HepG2 (cell line): ENCODE data around the gene PEX12.

Experiments used
- EP300 ChIP-seq, 3 experiments: sonication (generic) in 1 of 3; formaldehyde crosslinking in 1 of 3; IDR thresholded peaks; 2 replicates each; pipeline versions ENCODE4 v1.5.1 to v1.6.1; 2011 to 2020; ENCODE audit warnings: low read depth in 2 of 3, low read length in 2 of 3, borderline replicate concordance in 1 of 3, improper control_type of control experiment in 1 of 3, mild to moderate bottlenecking in 1 of 3, missing genetic modification reagents in 1 of 3, moderate library complexity in 1 of 3
- KDM5A ChIP-seq: fragments of 200-600 bp; sonication (generic); IDR thresholded peaks from 2 replicates; pipeline ENCODE4 v1.7.0; 2018; ENCODE audit warnings: antibody characterized with exemption, mild to moderate bottlenecking, low read length, borderline replicate concordance
- MAFK ChIP-seq, 2 experiments: IDR thresholded peaks in 1 of 2; conservative IDR thresholded peaks in 1 of 2; 2 replicates each; pipeline ENCODE4 v1.6.1; 2011; ENCODE audit warnings: improper control_type of control experiment in 2 of 2, low read length in 2 of 2
- MED1 ChIP-seq: sonication (generic); formaldehyde crosslinking; IDR thresholded peaks from 2 replicates; pipeline ENCODE4 v1.4.0; 2020; ENCODE audit warnings: missing genetic modification reagents
- RAD21 ChIP-seq: fragments of 450-650 bp; formaldehyde crosslinking; IDR thresholded peaks from 2 replicates; pipeline ENCODE4 v1.5.0; 2020; ENCODE audit warnings: mild to moderate bottlenecking
- ZNF777 ChIP-seq: sonication (generic); formaldehyde crosslinking; IDR thresholded peaks from 2 replicates; pipeline ENCODE4 v1.4.0; 2020; ENCODE audit warnings: missing genetic modification reagents
- TF ChIP-seq, protein P1 (sequence below): sonication (generic); formaldehyde crosslinking; IDR thresholded peaks from 2 replicates; pipeline ENCODE4 v1.4.0; 2020; ENCODE audit warnings: missing genetic modification reagents

DNA sequence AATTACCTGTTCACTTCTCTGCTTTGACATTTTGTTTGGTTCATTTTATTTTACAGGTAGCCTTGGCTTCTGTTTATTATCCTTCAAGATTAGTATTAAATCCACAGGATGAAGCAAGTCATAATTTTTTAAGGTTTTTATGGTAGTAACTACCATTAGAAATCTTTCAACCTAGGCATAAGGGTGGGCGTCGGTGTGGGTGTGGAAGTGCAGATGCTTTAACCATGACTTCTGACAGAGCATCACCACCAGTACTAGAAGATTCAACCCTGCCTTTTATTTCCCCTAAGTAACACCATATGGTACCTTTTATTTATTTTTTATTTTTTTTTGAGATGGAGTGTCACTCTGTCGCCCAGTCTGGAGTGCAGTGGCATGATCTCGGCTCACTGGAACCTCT, 31.5 kb upstream of the PEX12 start:
- TF ChIP-seq RAD21 (no peak), EP300 (IDR thresholded peaks at IDR 0.05; ENCODE audit: low read depth in 2 of 2, low read length in 2 of 2) (no peak), EP300 (CRISPR knock-in tag; IDR thresholded peaks at IDR 0.05; ENCODE audit: borderline replicate concordance) (no peak), KDM5A (no peak), MAFK (conservative IDR thresholded peaks at IDR 0.05 in 1 of 2, IDR thresholded peaks at IDR 0.05 in 1 of 2; ENCODE audit: low read length in 2 of 2) (no peak), MED1 (no peak), ZNF777 (CRISPR knock-in tag) (no peak)
- TF ChIP-seq, protein P1, sequence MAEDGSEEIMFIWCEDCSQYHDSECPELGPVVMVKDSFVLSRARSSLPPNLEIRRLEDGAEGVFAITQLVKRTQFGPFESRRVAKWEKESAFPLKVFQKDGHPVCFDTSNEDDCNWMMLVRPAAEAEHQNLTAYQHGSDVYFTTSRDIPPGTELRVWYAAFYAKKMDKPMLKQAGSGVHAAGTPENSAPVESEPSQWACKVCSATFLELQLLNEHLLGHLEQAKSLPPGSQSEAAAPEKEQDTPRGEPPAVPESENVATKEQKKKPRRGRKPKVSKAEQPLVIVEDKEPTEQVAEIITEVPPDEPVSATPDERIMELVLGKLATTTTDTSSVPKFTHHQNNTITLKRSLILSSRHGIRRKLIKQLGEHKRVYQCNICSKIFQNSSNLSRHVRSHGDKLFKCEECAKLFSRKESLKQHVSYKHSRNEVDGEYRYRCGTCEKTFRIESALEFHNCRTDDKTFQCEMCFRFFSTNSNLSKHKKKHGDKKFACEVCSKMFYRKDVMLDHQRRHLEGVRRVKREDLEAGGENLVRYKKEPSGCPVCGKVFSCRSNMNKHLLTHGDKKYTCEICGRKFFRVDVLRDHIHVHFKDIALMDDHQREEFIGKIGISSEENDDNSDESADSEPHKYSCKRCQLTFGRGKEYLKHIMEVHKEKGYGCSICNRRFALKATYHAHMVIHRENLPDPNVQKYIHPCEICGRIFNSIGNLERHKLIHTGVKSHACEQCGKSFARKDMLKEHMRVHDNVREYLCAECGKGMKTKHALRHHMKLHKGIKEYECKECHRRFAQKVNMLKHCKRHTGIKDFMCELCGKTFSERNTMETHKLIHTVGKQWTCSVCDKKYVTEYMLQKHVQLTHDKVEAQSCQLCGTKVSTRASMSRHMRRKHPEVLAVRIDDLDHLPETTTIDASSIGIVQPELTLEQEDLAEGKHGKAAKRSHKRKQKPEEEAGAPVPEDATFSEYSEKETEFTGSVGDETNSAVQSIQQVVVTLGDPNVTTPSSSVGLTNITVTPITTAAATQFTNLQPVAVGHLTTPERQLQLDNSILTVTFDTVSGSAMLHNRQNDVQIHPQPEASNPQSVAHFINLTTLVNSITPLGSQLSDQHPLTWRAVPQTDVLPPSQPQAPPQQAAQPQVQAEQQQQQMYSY, result no peak
